Vagina (tissue), 2 donors: ENCODE measurements around the gene PLEKHM3. TPM values are rescaled to one million over a fixed set of nuclear protein-coding genes. Genes with fewer than 3 reads are reported as not detected.

Experiments
- DNase-seq, 2 donors: peaks; one replicate each; pipeline ENCODE4 v3.0.0-alpha.2; 2017; ENCODE audit errors: extremely low spot score in 2 of 2
- H3K27ac ChIP-seq: fragments of 200-600 bp; sonication (generic); one replicate; pipeline ENCODE4 v1.5.1; 2019
- H3K27me3 ChIP-seq: fragments of 200-600 bp; sonication (generic); one replicate; pipeline ENCODE4 v1.5.1; 2019
- H3K36me3 ChIP-seq, 2 donors: fragments of 200-600 bp; sonication (generic); one replicate each; pipeline ENCODE4 v1.5.1; 2017 to 2019
- H3K4me1 ChIP-seq: fragments of 200-600 bp; sonication (generic); one replicate; pipeline ENCODE4 v1.5.1; 2019
- H3K4me3 ChIP-seq, 2 donors: fragments of 200-600 bp; sonication (generic); 1 replicate in 1 of 2; 2 replicates in 1 of 2; pipeline ENCODE4 v1.5.1; 2016 to 2019
- H3K9me3 ChIP-seq: fragments of 200-600 bp; sonication (generic); one replicate; pipeline ENCODE4 v1.5.1; 2019
- CTCF ChIP-seq, 3 experiments: fragments of 450-650 bp in 2 of 3; fragments of 200-600 bp in 1 of 3; sonication (generic) in 1 of 3; IDR thresholded peaks; one replicate each; pipeline ENCODE4 v1.5.1; 2017 to 2019; ENCODE audit warnings: antibody characterized with exemption in 3 of 3, mild to moderate bottlenecking in 2 of 3, moderate library complexity in 2 of 3
- POLR2A ChIP-seq, 2 donors: fragments of 450-650 bp; IDR thresholded peaks; one replicate each; pipeline ENCODE4 v1.6.1; 2017; ENCODE audit warnings: antibody characterized with exemption in 2 of 2, mild to moderate bottlenecking in 2 of 2, moderate library complexity in 2 of 2
- POLR2AphosphoS5 ChIP-seq, 2 donors: sonication (generic); formaldehyde crosslinking; IDR thresholded peaks; one replicate each; pipeline ENCODE4 v1.9.0; 2017; ENCODE audit warnings: antibody characterized with exemption in 2 of 2, mild to moderate bottlenecking in 2 of 2, low read depth in 1 of 2; ENCODE audit not compliant: insufficient read depth in 1 of 2
- intact Hi-C: fragments of 100-400 bp; cut with DNase I; formaldehyde crosslinking; loops from one replicate; pipeline ENCODE4 v1.15.1; 2023
- total RNA-seq: library from RNA; depleted of rRNA; stranded (reverse); fragments of >200 nt; gene quantifications from one replicate; pipeline ENCODE4 v1.2.3, GENCODE V29; 2016

PLEKHM3 gene
- total RNA-seq, 1 donor from 2014 or later, result 21.4 TPM

- TF ChIP-seq POLR2A (IDR thresholded peaks at IDR 0.05) (no peak), CTCF (IDR thresholded peaks at IDR 0.05) (no peak), POLR2AphosphoS5 (IDR thresholded peaks at IDR 0.05; ENCODE audit: insufficient read depth in 1 of 2, low read depth in 1 of 2) (no peak)
- no peaks in the 10 kb centered on the region for H3K36me3 ChIP-seq
- intact Hi-C loops, result loop anchor here (10.0 kb wide), 1 partner anchor 298 kb away; no protein-coding TSS in a partner anchor
- no peak overlapping the region for H3K4me3 ChIP-seq
- no peaks in the 10 kb centered on the region for H3K4me1 ChIP-seq
- no peak overlapping the region for H3K27ac ChIP-seq
- H3K9me3 ChIP-seq, result no peaks in the 10 kb centered on the region
- no peaks in the 10 kb centered on the region for H3K27me3 ChIP-seq
- DNase-seq, result no peak
These were observed 17.1 kb upstream of the PLEKHM3 start for GRCh38 chr2:208042450-208042849.

GRCh38 chr2:208042041-208042440 lies 16.7 kb upstream of the PLEKHM3 start:
- TF ChIP-seq POLR2AphosphoS5 (IDR thresholded peaks at IDR 0.05; ENCODE audit: insufficient read depth in 1 of 2, low read depth in 1 of 2), result no peak
- no peak for TF ChIP-seq POLR2A (IDR thresholded peaks at IDR 0.05)
- TF ChIP-seq CTCF (IDR thresholded peaks at IDR 0.05), result no peak
- intact Hi-C loops, result loop anchor here (10.0 kb wide), 1 partner anchor 297 kb away; no protein-coding TSS in a partner anchor
- H3K27ac ChIP-seq, result no peak overlapping the region

GRCh38 chr2:208040199-208041171 lies 15.2 kb upstream of the PLEKHM3 start:
- Histone ChIP-seq H3K27me3 (no peaks in the 10 kb centered on the region), H3K36me3 (no peaks in the 10 kb centered on the region), H3K4me3 (no peak overlapping the region), H3K4me1 (no peaks in the 10 kb centered on the region), H3K27ac (no peak overlapping the region), H3K9me3 (no peaks in the 10 kb centered on the region)
- no peak for DNase-seq
- TF ChIP-seq POLR2A (IDR thresholded peaks at IDR 0.05), result no peak
- peak in 1 of 2 donors; percentile 12 for TF ChIP-seq POLR2AphosphoS5 (IDR thresholded peaks at IDR 0.05; ENCODE audit: insufficient read depth in 1 of 2, low read depth in 1 of 2)
- TF ChIP-seq CTCF (IDR thresholded peaks at IDR 0.05), result peak; percentile 34 to 62 (median 61)
- intact Hi-C loops, result loop anchor here (10.0 kb wide), 1 partner anchor 296 kb away; no protein-coding TSS in a partner anchor

More at GRCh38 chr2:208042041-208042440, 16.7 kb upstream of the PLEKHM3 start:
- H3K4me1 ChIP-seq, result no peaks in the 10 kb centered on the region
- H3K4me3 ChIP-seq, result no peak overlapping the region
- no peaks in the 10 kb centered on the region for H3K27me3 ChIP-seq
- no peak for DNase-seq
- no peaks in the 10 kb centered on the region for H3K9me3 ChIP-seq
- H3K36me3 ChIP-seq, result no peaks in the 10 kb centered on the region

- Histone ChIP-seq H3K4me3 (no peak overlapping the region), H3K27ac (no peak overlapping the region), H3K4me1 (no peaks in the 10 kb centered on the region), H3K36me3 (no peaks in the 10 kb centered on the region), H3K27me3 (no peaks in the 10 kb centered on the region), H3K9me3 (no peaks in the 10 kb centered on the region)
- DNase-seq, result no peak
- intact Hi-C loops, result loop anchor here (10.0 kb wide), 1 partner anchor 295 kb away; no protein-coding TSS in a partner anchor
- TF ChIP-seq POLR2AphosphoS5 (IDR thresholded peaks at IDR 0.05; ENCODE audit: insufficient read depth in 1 of 2, low read depth in 1 of 2) (no peak), POLR2A (IDR thresholded peaks at IDR 0.05) (no peak), CTCF (IDR thresholded peaks at IDR 0.05) (no peak)
These were observed 14.2 kb upstream of the PLEKHM3 start for GRCh38 chr2:208039376-208040110.
